A549 (cell line): ENCODE results near the gene IL36B. TPM values are rescaled to one million over a fixed set of nuclear protein-coding genes. Genes with fewer than 3 reads are reported as not detected.

ENCODE experiments used
- ATAC-seq, 2 experiments: fragments of 200-7000 bp in 1 of 2; fragments of >200 bp in 1 of 2; cut with Nextera tagmentation in 1 of 2; cut with Tn5 transposase in 1 of 2; 3 replicates each; pipeline versions ENCODE4 v1.8.0 to v1.9.1; 2018 to 2020; ENCODE audit warnings: mild to moderate bottlenecking in 1 of 2, moderate library complexity in 1 of 2
- CTCF ChIA-PET: fragments of 300-600 bp; sonication (Branson Sonifier 250); formaldehyde crosslinking; extraction: SDS; loops from one replicate; lab custom pipeline; 2021; ENCODE audit warnings: antibody characterized with exemption, inconsistent platforms; lab: Yijun Ruan, JAX
- POLR2A ChIA-PET: fragments of 350-600 bp; formaldehyde crosslinking; extraction: SDS; loops from one replicate; lab custom pipeline; 2021; ENCODE audit warnings: antibody characterized with exemption, inconsistent platforms; lab: Yijun Ruan, JAX
- DNase-seq, 2 experiments: peaks; one replicate each; pipeline versions ENCODE4 v3.0.0 to v3.0.0-alpha.2; 2011 to 2016; ENCODE audit warnings: low read depth in 1 of 2, low spot score in 1 of 2
- FAIRE-seq: peaks from 2 replicates; lab custom pipeline; 2011; peaks lifted over from hg19 to GRCh38; lab: Jason Lieb, UNC
- H3K27ac ChIP-seq, 2 experiments: fragments of >200 bp; sonication (Bioruptor Twin); formaldehyde crosslinking; 3 replicates each; pipeline ENCODE4 v1.5.1; 2016 to 2017
- H3K4me1 ChIP-seq: fragments of >200 bp; sonication (Bioruptor Twin); formaldehyde crosslinking; 3 replicates; pipeline ENCODE4 v1.6.1; 2016
- H3K4me2 ChIP-seq: fragments of >200 bp; sonication (Bioruptor Twin); formaldehyde crosslinking; 3 replicates; pipeline ENCODE4 v1.6.1; 2016
- H3K4me3 ChIP-seq: fragments of >200 bp; sonication (Bioruptor Twin); formaldehyde crosslinking; 3 replicates; pipeline ENCODE4 v1.5.1; 2016
- H3K9me3 ChIP-seq: fragments of >200 bp; sonication (Bioruptor Twin); formaldehyde crosslinking; 3 replicates; pipeline ENCODE4 v1.6.1; 2016
- BHLHE40 ChIP-seq: IDR thresholded peaks from 2 replicates; pipeline ENCODE4 v1.6.1; 2012; ENCODE audit warnings: low read depth, low read length, inconsistent platforms
- CBX2 ChIP-seq: fragments of 200-600 bp; sonication (generic); IDR thresholded peaks from 2 replicates; pipeline ENCODE4 v1.6.1; 2016; ENCODE audit warnings: low read depth, mild to moderate bottlenecking, borderline replicate concordance
- CEBPB ChIP-seq, 2 experiments: fragments of >200 bp in 1 of 2; sonication (Bioruptor Twin) in 1 of 2; formaldehyde crosslinking in 1 of 2; IDR thresholded peaks; 2 replicates each; pipeline ENCODE4 v1.6.1; 2012 to 2016
- CHD2 ChIP-seq: fragments of 150-350 bp; IDR thresholded peaks from 2 replicates; pipeline ENCODE4 v1.6.1; 2014; ENCODE audit warnings: low read length; ENCODE audit not compliant: partially characterized antibody
- EHF ChIP-seq: fragments of 250-450 bp; sonication (Bioruptor Pico); IDR thresholded peaks from 2 replicates; pipeline ENCODE4 v1.5.0; 2020; ENCODE audit warnings: mild to moderate bottlenecking
- EHMT2 ChIP-seq: fragments of 200-600 bp; sonication (generic); IDR thresholded peaks from 2 replicates; pipeline ENCODE4 v1.6.1; 2016; ENCODE audit warnings: antibody characterized with exemption, low read depth, mild to moderate bottlenecking, moderate library complexity
- ELK1 ChIP-seq: fragments of 150-350 bp; IDR thresholded peaks from 2 replicates; pipeline ENCODE4 v1.6.1; 2014; ENCODE audit warnings: low read depth, mild to moderate bottlenecking, low read length
- EP300 ChIP-seq, 2 experiments: fragments of >200 bp; sonication (Bioruptor Twin); formaldehyde crosslinking; IDR thresholded peaks; 2 replicates in 1 of 2; 3 replicates in 1 of 2; pipeline ENCODE4 v1.6.1; 2016 to 2017
- FOSL2 ChIP-seq, 2 experiments: fragments of 450-650 bp in 1 of 2; fragments of >200 bp in 1 of 2; sonication (Bioruptor Twin) in 1 of 2; formaldehyde crosslinking; IDR thresholded peaks; 2 replicates each; pipeline versions ENCODE4 v1.5.0 to v1.6.1; 2016 to 2020; ENCODE audit warnings: mild to moderate bottlenecking in 1 of 2, moderate library complexity in 1 of 2
- HDAC2 ChIP-seq: fragments of 200-600 bp; sonication (generic); IDR thresholded peaks from 2 replicates; pipeline ENCODE4 v1.6.1; 2016
- HEYL ChIP-seq: fragments of 250-450 bp; sonication (Bioruptor Pico); IDR thresholded peaks from 2 replicates; pipeline ENCODE4 v1.8.0; 2021; ENCODE audit warnings: mild to moderate bottlenecking, moderate library complexity
- HMGXB4 ChIP-seq: fragments of 250-450 bp; sonication (Bioruptor Pico); IDR thresholded peaks from 2 replicates; pipeline ENCODE4 v1.5.0; 2021; ENCODE audit warnings: mild to moderate bottlenecking, moderate library complexity, borderline replicate concordance
- HOXA7 ChIP-seq: fragments of 250-450 bp; sonication (Bioruptor Pico); IDR thresholded peaks from 2 replicates; pipeline ENCODE4 v1.5.0; 2020; ENCODE audit warnings: mild to moderate bottlenecking, moderate library complexity
- HOXB13 ChIP-seq: fragments of 250-450 bp; sonication (Bioruptor Pico); IDR thresholded peaks from 2 replicates; pipeline ENCODE4 v1.5.0; 2020; ENCODE audit warnings: low read depth, mild to moderate bottlenecking, moderate library complexity
- JUN ChIP-seq, 2 experiments: fragments of >200 bp; sonication (Bioruptor Twin); formaldehyde crosslinking; IDR thresholded peaks; 2 replicates in 1 of 2; 3 replicates in 1 of 2; pipeline ENCODE4 v1.6.1; 2016 to 2017
- JUNB ChIP-seq: fragments of >200 bp; sonication (Bioruptor Twin); formaldehyde crosslinking; IDR thresholded peaks from 2 replicates; pipeline ENCODE4 v1.6.1; 2016
- KDM1A ChIP-seq: fragments of 200-600 bp; sonication (generic); IDR thresholded peaks from 2 replicates; pipeline ENCODE4 v1.6.1; 2016; ENCODE audit warnings: low read depth, mild to moderate bottlenecking
- NFE2L2 ChIP-seq: fragments of 150-350 bp; conservative IDR thresholded peaks from 2 replicates; pipeline ENCODE4 v1.6.1; 2014; ENCODE audit warnings: low read length
- PHF8 ChIP-seq: fragments of 200-600 bp; sonication (generic); IDR thresholded peaks from 2 replicates; pipeline ENCODE4 v1.6.1; 2016; ENCODE audit warnings: low read depth, mild to moderate bottlenecking, antibody characterized with exemption, moderate library complexity, borderline replicate concordance
- USF2 ChIP-seq: fragments of 450-650 bp; IDR thresholded peaks from 2 replicates; pipeline ENCODE4 v1.6.1; 2014; ENCODE audit warnings: antibody characterized with exemption
- ZC3H11A ChIP-seq: fragments of 450-650 bp; IDR thresholded peaks from 2 replicates; pipeline ENCODE4 v1.6.1; 2014; ENCODE audit warnings: antibody characterized with exemption, mild to moderate bottlenecking
- ZNF302 ChIP-seq: fragments of 250-450 bp; sonication (Bioruptor Pico); IDR thresholded peaks from 2 replicates; pipeline ENCODE4 v1.9.0; 2021; ENCODE audit warnings: inconsistent platforms, mild to moderate bottlenecking, moderate library complexity
- WGBS: methylation state at CpG from one replicate; pipeline ENCODE4 v1.1.6; 2017; ENCODE audit errors: missing lambda C conversion rate; 5-methylcytosine and 5-hydroxymethylcytosine counted together
- polyA plus RNA-seq, 4 experiments: library from polyadenylated mRNA; depleted of rRNA in 3 of 4; stranded (reverse); fragments of >200 nt; fragmentation: RNase III in 1 of 4; extraction: RNeasy Plus Mini Kit Qiagen cat#74134 plus additional on column Dnase treatment in 1 of 4; gene quantifications; 2 replicates in 3 of 4; 3 replicates in 1 of 4; pipeline ENCODE4 v1.2.3, GENCODE V29; 2011 to 2017
- TF ChIP-seq, protein P1 (sequence below): fragments of >200 bp; sonication (Bioruptor Twin); formaldehyde crosslinking; IDR thresholded peaks from 3 replicates; pipeline ENCODE4 v1.6.1; 2016

Gene IL36B
- polyA plus RNA-seq, 2 of the 4 experiments (the other 2 are of a cell fraction), result not detected

DNA sequence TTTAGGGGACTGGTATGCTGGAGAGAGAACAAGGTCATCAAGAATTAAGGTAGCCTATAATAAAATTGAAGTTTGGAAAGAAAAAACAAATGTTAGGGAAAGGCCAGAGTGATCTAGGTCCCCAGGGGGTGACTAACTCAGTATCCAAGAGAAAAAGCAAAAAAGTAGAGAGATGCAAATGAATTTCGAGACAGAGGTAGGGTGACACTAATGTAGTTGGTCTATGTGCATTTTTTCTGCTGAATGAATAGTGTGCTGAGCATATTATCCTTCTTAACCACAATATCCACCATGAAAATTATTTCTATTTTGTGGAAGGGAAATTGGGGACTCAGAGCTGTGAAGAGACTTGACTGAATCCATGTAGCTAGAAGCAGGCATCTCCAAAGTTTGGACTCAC, 37.6 kb downstream of the IL36B start:
- ChIA-PET CTCF (no interaction called here), POLR2A (no interaction called here)
- TF ChIP-seq EP300 (IDR thresholded peaks at IDR 0.05) (no peak), EHMT2 (no peak), HOXB13 (CRISPR knock-in tag) (no peak), HEYL (CRISPR knock-in tag) (no peak), CBX2 (no peak)
- Histone ChIP-seq H3K4me1 (peaks cover 16% of the 10 kb centered on the region), H3K9me3 (no peaks in the 10 kb centered on the region), H3K27ac (no peak overlapping the region), H3K4me2 (no peak overlapping the region), H3K4me3 (no peak overlapping the region)
- DNase-seq (no peak), ATAC-seq (no peak), FAIRE-seq (no peak)
- WGBS, result 56% methylated on average over 1 of the region's 1 CpG

DNA sequence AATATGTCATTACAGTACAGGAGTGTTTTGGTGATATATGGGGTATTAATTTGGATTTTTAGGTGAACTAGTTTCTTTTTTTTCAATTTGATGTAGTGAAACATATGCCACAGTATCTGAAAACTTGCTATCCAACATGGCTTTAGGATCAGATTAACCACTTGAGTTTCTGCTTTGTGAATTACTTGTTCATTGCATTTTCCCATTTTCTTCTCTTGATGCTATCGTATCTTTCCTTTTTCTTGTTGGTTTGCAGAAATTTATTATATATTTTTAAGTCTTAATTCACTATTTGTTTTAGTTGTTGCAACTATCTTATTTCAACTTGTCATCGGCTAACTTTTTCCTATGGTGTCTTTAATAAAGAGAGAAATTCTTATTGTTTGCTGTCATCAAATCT, 38.6 kb downstream of the IL36B start:
- TF ChIP-seq CHD2, result no peak
- no peak for TF ChIP-seq FOSL2 (IDR thresholded peaks at IDR 0.05)
- no peak for TF ChIP-seq FOSL2 (CRISPR knock-in tag; IDR thresholded peaks at IDR 0.05)
- no peak for TF ChIP-seq BHLHE40
- TF ChIP-seq ZNF302 (CRISPR knock-in tag), result no peak
- no peak for TF ChIP-seq NFE2L2
- no peak for TF ChIP-seq KDM1A
- CTCF ChIA-PET, result no interaction called here
- Histone ChIP-seq H3K9me3 (no peaks in the 10 kb centered on the region), H3K4me2 (no peak overlapping the region), H3K4me3 (no peak overlapping the region), H3K4me1 (peaks cover 17% of the 10 kb centered on the region), H3K27ac (no peak overlapping the region)
- WGBS, result 100% methylated on average over 2 of the region's 2 CpGs
- POLR2A ChIA-PET, result no interaction called here
- ATAC-seq, result no peak
- no peak for FAIRE-seq
- DNase-seq, result no peak

GRCh38 chr2:113013336-113013661, 39.4 kb downstream of the IL36B start:
- Histone ChIP-seq H3K4me3 (no peak overlapping the region), H3K9me3 (no peaks in the 10 kb centered on the region), H3K4me2 (peak overlapping the region; percentile 55), H3K4me1 (peaks cover 17% of the 10 kb centered on the region), H3K27ac (peak overlapping the region; percentile 55 to 83)
- FAIRE-seq (no peak), ATAC-seq (no peak; a peak in 1 of 6 replicates), DNase-seq (no peak)
- WGBS, result 36% methylated on average over 3 of the region's 3 CpGs
- ChIA-PET CTCF (no interaction called here), POLR2A (no interaction called here)
- TF ChIP-seq ELK1 (no peak), CEBPB (IDR thresholded peaks at IDR 0.05) (no peak), HMGXB4 (no peak), USF2 (no peak), PHF8 (no peak), HOXA7 (CRISPR knock-in tag) (no peak), HDAC2 (no peak), EHF (CRISPR knock-in tag) (no peak), JUNB (no peak), JUN (IDR thresholded peaks at IDR 0.05) (no peak), ZC3H11A (no peak)
- TF ChIP-seq, protein P1, sequence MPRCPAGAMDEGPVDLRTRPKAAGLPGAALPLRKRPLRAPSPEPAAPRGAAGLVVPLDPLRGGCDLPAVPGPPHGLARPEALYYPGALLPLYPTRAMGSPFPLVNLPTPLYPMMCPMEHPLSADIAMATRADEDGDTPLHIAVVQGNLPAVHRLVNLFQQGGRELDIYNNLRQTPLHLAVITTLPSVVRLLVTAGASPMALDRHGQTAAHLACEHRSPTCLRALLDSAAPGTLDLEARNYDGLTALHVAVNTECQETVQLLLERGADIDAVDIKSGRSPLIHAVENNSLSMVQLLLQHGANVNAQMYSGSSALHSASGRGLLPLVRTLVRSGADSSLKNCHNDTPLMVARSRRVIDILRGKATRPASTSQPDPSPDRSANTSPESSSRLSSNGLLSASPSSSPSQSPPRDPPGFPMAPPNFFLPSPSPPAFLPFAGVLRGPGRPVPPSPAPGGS, result no peak
